ENCODE results near the gene TAB3. TPM values are rescaled to one million over a fixed set of nuclear protein-coding genes. Genes with fewer than 3 reads are reported as not detected.

The TAB3 gene
- total and polyA plus RNA-seq, 9 of the 15 experiments (the other 6 are each of a cell fraction or from before 2014, with no cell fraction given): 2.4 to 31.1 (median 15.5) TPM

- TF ChIP-seq MAZ (CRISPR knock-in tag; conservative IDR thresholded peaks at IDR 0.05 in 1 of 2, IDR thresholded peaks at IDR 0.05 in 1 of 2) (peak; percentile 77 to 80; a peak in 3 of 4 replicates), FOXM1 (IDR thresholded peaks at IDR 0.05; ENCODE audit: low read depth) (no peak), FOXM1 (CRISPR knock-in tag; IDR thresholded peaks at IDR 0.05; ENCODE audit: low read depth) (no peak), GTF2F1 (IDR thresholded peaks at IDR 0.05; ENCODE audit: low read depth, low read length) (no peak), MXI1 (IDR thresholded peaks at IDR 0.05; ENCODE audit: low read depth, low read length) (no peak), HDAC2 (IDR thresholded peaks at IDR 0.05) (no peak), ZNF347 (CRISPR knock-in tag; IDR thresholded peaks at IDR 0.05; ENCODE audit: low read depth) (no peak), SIX5 (IDR thresholded peaks at IDR 0.05; ENCODE audit: borderline replicate concordance in 1 of 2, insufficient read depth in 1 of 2, low read depth in 1 of 2, low read length in 2 of 2) (peak; percentile 48 to 72), PTBP1 (IDR thresholded peaks at IDR 0.05; ENCODE audit: low read depth, low read length) (no peak), ETV6 (IDR thresholded peaks at IDR 0.05; ENCODE audit: borderline replicate concordance in 1 of 2, low read depth in 2 of 2, low read length in 1 of 2) (0 out of 4 replicates have a peak, but pooled peaks of 1 of the 2 experiments have one; percentile 41), ETV6 (CRISPR knock-in tag; IDR thresholded peaks at IDR 0.05; ENCODE audit: borderline replicate concordance) (no peak), BCL6 (CRISPR knock-in tag; IDR thresholded peaks at IDR 0.05) (no peak), ZNF217 (CRISPR knock-in tag; IDR thresholded peaks at IDR 0.05) (no peak), ZEB2 (IDR thresholded peaks at IDR 0.05) (no peak), NONO (IDR thresholded peaks at IDR 0.05; ENCODE audit: low read depth in 2 of 2, low read length in 1 of 2) (peak in 1 of 2 experiments; percentile 73; a peak in 2 of 4 replicates), ZBTB1 (CRISPR knock-in tag; IDR thresholded peaks at IDR 0.05; ENCODE audit: borderline replicate concordance, low read depth) (no peak), GTF2A2 (tag; IDR thresholded peaks at IDR 0.05) (no peak), L3MBTL2 (IDR thresholded peaks at IDR 0.05) (no peak; the same call in 1 of the 2 replicates), ZNF12 (CRISPR knock-in tag; IDR thresholded peaks at IDR 0.05) (no peak), MLLT1 (IDR thresholded peaks at IDR 0.05) (no peak), ZNF699 (CRISPR knock-in tag; IDR thresholded peaks at IDR 0.05; ENCODE audit: insufficient replicate concordance) (no peak), MTF1 (CRISPR knock-in tag; IDR thresholded peaks at IDR 0.05; ENCODE audit: borderline replicate concordance) (no peak), NR2C1 (IDR thresholded peaks at IDR 0.05) (peak; percentile 51), NR2C1 (tag; IDR thresholded peaks at IDR 0.05) (no peak), SMAD2 (IDR thresholded peaks at IDR 0.05; ENCODE audit: low read depth, low read length) (no peak)
- TF ChIP-seq, protein P1, sequence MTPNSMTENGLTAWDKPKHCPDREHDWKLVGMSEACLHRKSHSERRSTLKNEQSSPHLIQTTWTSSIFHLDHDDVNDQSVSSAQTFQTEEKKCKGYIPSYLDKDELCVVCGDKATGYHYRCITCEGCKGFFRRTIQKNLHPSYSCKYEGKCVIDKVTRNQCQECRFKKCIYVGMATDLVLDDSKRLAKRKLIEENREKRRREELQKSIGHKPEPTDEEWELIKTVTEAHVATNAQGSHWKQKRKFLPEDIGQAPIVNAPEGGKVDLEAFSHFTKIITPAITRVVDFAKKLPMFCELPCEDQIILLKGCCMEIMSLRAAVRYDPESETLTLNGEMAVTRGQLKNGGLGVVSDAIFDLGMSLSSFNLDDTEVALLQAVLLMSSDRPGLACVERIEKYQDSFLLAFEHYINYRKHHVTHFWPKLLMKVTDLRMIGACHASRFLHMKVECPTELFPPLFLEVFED (CRISPR knock-in tag; conservative IDR thresholded peaks at IDR 0.05): no peak
Observed at GRCh38 chrX:30889147-30890140, at the start of gene TAB3 (continued).
